Occipital lobe (tissue), 2 donors: ENCODE results near the gene EFNA4. TPM values are rescaled to one million over a fixed set of nuclear protein-coding genes. Genes with fewer than 3 reads are reported as not detected.

Experiments
- DNase-seq: peaks from one replicate; lab custom pipeline; 2025; lab: John Stamatoyannopoulos, UW
- total RNA-seq: library from RNA; depleted of rRNA; stranded (reverse); fragments of >200 nt; gene quantifications from one replicate; pipeline ENCODE4 v1.2.3, GENCODE V29; 2014

Gene EFNA4
- total RNA-seq, 1 donor from 2014 or later = 0.62 TPM

GRCh38 chr1:155073377-155074242, 10.1 kb downstream of the EFNA4 start:
- DNase-seq = no peak

GRCh38 chr1:155075535-155075934, 12.0 kb downstream of the EFNA4 start:
- DNase-seq = no peak

- no peak for DNase-seq
Observed at GRCh38 chr1:155076371-155076770, 12.8 kb downstream of the EFNA4 start.

GRCh38 chr1:155077346-155077745, 13.8 kb downstream of the EFNA4 start:
- no peak for DNase-seq

GRCh38 chr1:155077758-155078445, 14.4 kb downstream of the EFNA4 start:
- no peak for DNase-seq

- DNase-seq = peak; percentile 74
Observed at GRCh38 chr1:155078469-155079209, 15.1 kb downstream of the EFNA4 start, which contains the start of gene EFNA3. Gene EFNA3 (plus strand): TSS chr1:155078837. CDS start chr1:155078942, 105 bp downstream.

GRCh38 chr1:155079210-155079486, 15.6 kb downstream of the EFNA4 start:
- no peak for DNase-seq

GRCh38 chr1:155079487-155080311, 16.2 kb downstream of the EFNA4 start:
- no peak for DNase-seq

- DNase-seq = no peak
Observed at GRCh38 chr1:155080312-155081228, 17.0 kb downstream of the EFNA4 start.

- DNase-seq = peak; percentile 28
Observed at GRCh38 chr1:155081472-155082300, 18.1 kb downstream of the EFNA4 start.

GRCh38 chr1:155082301-155083051, 18.9 kb downstream of the EFNA4 start:
- no peak for DNase-seq

- DNase-seq = no peak
Observed at GRCh38 chr1:155083052-155083541, 19.6 kb downstream of the EFNA4 start.

- DNase-seq = no peak
Observed at GRCh38 chr1:155083865-155084721, 20.6 kb downstream of the EFNA4 start.

- peak; percentile 92 for DNase-seq
Observed at GRCh38 chr1:155084722-155085503, 21.4 kb downstream of the EFNA4 start.

- DNase-seq = peak; percentile 24
Observed at GRCh38 chr1:155085504-155086127, 22.1 kb downstream of the EFNA4 start.

- peak; percentile 35 for DNase-seq
Observed at GRCh38 chr1:155086128-155086741, 22.7 kb downstream of the EFNA4 start.
